H1 (cell line): ENCODE data around the gene WDR19. TPM values are rescaled to one million over a fixed set of nuclear protein-coding genes. Genes with fewer than 3 reads are reported as not detected.

ENCODE experiments used
- CTCF ChIA-PET: fragments of 300-600 bp; sonication (Branson Sonifier 250); formaldehyde crosslinking; loops from one replicate; lab custom pipeline; 2021; ENCODE audit not compliant: partially characterized antibody; lab: Charles Lee
- POLR2A ChIA-PET: fragments of 300-600 bp; sonication (Branson Sonifier 250); formaldehyde crosslinking; loops from one replicate; lab custom pipeline; 2021; ENCODE audit warnings: inconsistent platforms; ENCODE audit not compliant: partially characterized antibody; lab: Charles Lee
- DNase-seq, 2 experiments: peaks; one replicate each; pipeline versions ENCODE4 v3.0.0 to v3.0.0-alpha.2; 2010 to 2022; ENCODE audit warnings: low spot score in 2 of 2, low read depth in 1 of 2, mixed read lengths in 1 of 2
- FAIRE-seq: peaks from 2 replicates; lab custom pipeline; 2011; peaks lifted over from hg19 to GRCh38; lab: Jason Lieb, UNC
- H2AFZ ChIP-seq: 2 replicates; pipeline ENCODE4 v1.8.1; 2012; ENCODE audit warnings: low read length, inconsistent platforms
- H2AK5ac ChIP-seq: 2 replicates; pipeline ENCODE4 v1.6.1; 2013; ENCODE audit warnings: low read depth, low read length
- H2BK120ac ChIP-seq: replicated peaks from 2 replicates; pipeline ENCODE3; 2013; ENCODE audit warnings: low read depth, low read length, inconsistent platforms
- H2BK12ac ChIP-seq: 2 replicates; pipeline ENCODE4 v1.6.1; 2013; ENCODE audit warnings: low read depth, low read length
- H2BK15ac ChIP-seq: 2 replicates; pipeline ENCODE4 v1.6.1; 2013; ENCODE audit warnings: low read length
- H2BK20ac ChIP-seq: 2 replicates; pipeline ENCODE4 v1.6.1; 2013; ENCODE audit warnings: low read length
- H2BK5ac ChIP-seq: 2 replicates; pipeline ENCODE4 v1.6.1; 2013; ENCODE audit warnings: low read depth, low read length
- H3K14ac ChIP-seq: 2 replicates; pipeline ENCODE4 v1.6.1; 2013; ENCODE audit warnings: inconsistent platforms; ENCODE audit not compliant: insufficient read length
- H3K18ac ChIP-seq: 2 replicates; pipeline ENCODE4 v1.6.1; 2013; ENCODE audit warnings: low read length; ENCODE audit errors: extremely low read depth
- H3K23ac ChIP-seq: 2 replicates; pipeline ENCODE4 v1.6.1; 2013; ENCODE audit warnings: inconsistent platforms; ENCODE audit not compliant: insufficient read length
- H3K23me2 ChIP-seq: 2 replicates; pipeline ENCODE4 v1.6.1; 2013; ENCODE audit warnings: low read depth, low read length
- H3K27ac ChIP-seq: 2 replicates; pipeline ENCODE4 v1.6.1; 2011; ENCODE audit warnings: low read depth, low read length, inconsistent platforms
- H3K27me3 ChIP-seq, 4 experiments: replicated peaks in 1 of 4; 1 replicate in 1 of 4; 2 replicates in 3 of 4; pipeline versions ENCODE4 v1.6.1 to v1.8.1; 2011 to 2013; ENCODE audit warnings: low read length in 3 of 4, mild to moderate bottlenecking in 3 of 4, inconsistent platforms in 2 of 4, mixed read lengths in 2 of 4, moderate library complexity in 1 of 4; ENCODE audit not compliant: control insufficient read depth in 3 of 4, insufficient read depth in 3 of 4; ENCODE audit errors: extremely low read depth in 1 of 4
- H3K36me3 ChIP-seq, 4 experiments: 2 replicates each; pipeline versions ENCODE4 v1.6.1 to v1.8.1; 2011 to 2013; ENCODE audit warnings: mild to moderate bottlenecking in 4 of 4, low read length in 3 of 4, moderate library complexity in 2 of 4, control low read depth in 1 of 4, inconsistent platforms in 1 of 4; ENCODE audit not compliant: insufficient read depth in 4 of 4, control insufficient read depth in 2 of 4
- H3K4ac ChIP-seq: replicated peaks from 2 replicates; pipeline ENCODE3; 2013; ENCODE audit warnings: low read length, low read depth, mixed read lengths, inconsistent platforms; ENCODE audit not compliant: insufficient read length
- H3K4me1 ChIP-seq, 4 experiments: replicated peaks in 1 of 4; 1 replicate in 1 of 4; 2 replicates in 3 of 4; pipeline versions ENCODE4 v1.6.1 to v1.8.1; 2011 to 2013; ENCODE audit warnings: low read length in 3 of 4, inconsistent platforms in 2 of 4, mixed read lengths in 1 of 4; ENCODE audit not compliant: insufficient read depth in 4 of 4, control insufficient read depth in 3 of 4
- H3K4me2 ChIP-seq, 2 experiments: 2 replicates each; pipeline versions ENCODE4 v1.6.1 to v1.8.1; 2011 to 2013; ENCODE audit warnings: low read depth in 2 of 2, low read length in 2 of 2, control low read depth in 1 of 2, inconsistent platforms in 1 of 2, mild to moderate bottlenecking in 1 of 2; ENCODE audit not compliant: insufficient read depth in 1 of 2
- H3K4me3 ChIP-seq, 4 experiments: fragments of 200-600, 300-600 bp in 1 of 4; sonication (generic), shearing (Covaris generic), sonication (Bioruptor Twin) in 1 of 4; 2 replicates each; pipeline versions ENCODE4 v1.5.1 to v1.8.1; 2011 to 2016; ENCODE audit warnings: low read length in 4 of 4, low read depth in 3 of 4, control low read depth in 2 of 4, inconsistent platforms in 2 of 4, mild to moderate bottlenecking in 2 of 4, mixed read lengths in 1 of 4, moderate library complexity in 1 of 4; ENCODE audit not compliant: insufficient read depth in 2 of 4; ENCODE audit errors: extremely low read depth in 1 of 4
- H3K56ac ChIP-seq: replicated peaks from 2 replicates; pipeline ENCODE3; 2013; ENCODE audit warnings: low read depth, mild to moderate bottlenecking, mixed read lengths, low read length, inconsistent platforms; ENCODE audit not compliant: insufficient read length
- H3K79me1 ChIP-seq: 2 replicates; pipeline ENCODE4 v1.6.1; 2013; ENCODE audit warnings: low read depth, low read length, control low read depth
- H3K79me2 ChIP-seq, 2 experiments: 2 replicates each; pipeline versions ENCODE4 v1.6.1 to v1.8.1; 2012 to 2013; ENCODE audit warnings: low read length in 2 of 2, mild to moderate bottlenecking in 2 of 2, inconsistent platforms in 1 of 2; ENCODE audit not compliant: insufficient read depth in 2 of 2, control insufficient read depth in 1 of 2
- H3K9ac ChIP-seq, 4 experiments: replicated peaks in 1 of 4; 1 replicate in 1 of 4; 2 replicates in 3 of 4; pipeline versions ENCODE4 v1.6.1 to v1.8.1; 2011 to 2013; ENCODE audit warnings: low read depth in 3 of 4, low read length in 3 of 4, control low read depth in 2 of 4, mild to moderate bottlenecking in 2 of 4, moderate library complexity in 2 of 4, inconsistent platforms in 1 of 4; ENCODE audit errors: extremely low read depth in 1 of 4
- H3K9me3 ChIP-seq, 2 experiments: 2 replicates each; pipeline versions ENCODE4 v1.6.1 to v1.8.1; 2012 to 2013; ENCODE audit warnings: mild to moderate bottlenecking in 2 of 2, moderate library complexity in 2 of 2, control low read depth in 1 of 2, inconsistent platforms in 1 of 2, low read depth in 1 of 2, low read length in 1 of 2, mixed read lengths in 1 of 2; ENCODE audit not compliant: insufficient read depth in 2 of 2
- H4K20me1 ChIP-seq, 2 experiments: replicated peaks in 1 of 2; 2 replicates each; pipeline versions ENCODE3 to v1.8.1; 2011 to 2013; ENCODE audit warnings: inconsistent platforms in 2 of 2, low read length in 2 of 2, mild to moderate bottlenecking in 1 of 2; ENCODE audit not compliant: insufficient read depth in 2 of 2, control insufficient read depth in 1 of 2
- H4K5ac ChIP-seq: 2 replicates; pipeline ENCODE4 v1.6.1; 2013; ENCODE audit warnings: low read length, low read depth, mixed read lengths, inconsistent platforms; ENCODE audit not compliant: insufficient read length
- H4K8ac ChIP-seq: 2 replicates; pipeline ENCODE4 v1.8.0; 2013; ENCODE audit warnings: mild to moderate bottlenecking, moderate library complexity, low read length, inconsistent platforms; ENCODE audit not compliant: insufficient read depth; ENCODE audit errors: extremely low read depth
- H4K91ac ChIP-seq: replicated peaks from 2 replicates; pipeline ENCODE3; 2013; ENCODE audit warnings: low read length, mixed read lengths, inconsistent platforms; ENCODE audit not compliant: insufficient read length
- CBX5 ChIP-seq: fragments of 300-800, 300-1000 bp; sonication (generic); IDR thresholded peaks from 2 replicates; pipeline ENCODE4 v1.7.1; 2016; ENCODE audit warnings: antibody characterized with exemption, low read length, low read depth
- EP300 ChIP-seq, 2 experiments: IDR thresholded peaks; 1 replicate in 1 of 2; 2 replicates in 1 of 2; pipeline ENCODE4 v1.6.1; 2011 to 2012; ENCODE audit warnings: low read depth in 2 of 2, low read length in 2 of 2, mild to moderate bottlenecking in 2 of 2, borderline replicate concordance in 1 of 2, inconsistent platforms in 1 of 2, moderate library complexity in 1 of 2
- GTF2F1 ChIP-seq: IDR thresholded peaks from 2 replicates; pipeline ENCODE4 v1.6.1; 2012; ENCODE audit warnings: low read depth, low read length, improper control_type of control experiment, borderline replicate concordance
- JUN ChIP-seq: IDR thresholded peaks from 2 replicates; pipeline ENCODE4 v1.6.1; 2011; ENCODE audit warnings: low read depth, mild to moderate bottlenecking, improper control_type of control experiment, low read length
- POU5F1 ChIP-seq: IDR thresholded peaks from 2 replicates; pipeline ENCODE4 v1.6.1; 2011; ENCODE audit warnings: low read depth, mild to moderate bottlenecking, low read length, moderate library complexity
- RAD21 ChIP-seq, 2 experiments: IDR thresholded peaks in 1 of 2; conservative IDR thresholded peaks in 1 of 2; 2 replicates each; pipeline ENCODE4 v1.6.1; 2011; ENCODE audit warnings: low read depth in 2 of 2, low read length in 2 of 2, improper control_type of control experiment in 1 of 2, inconsistent platforms in 1 of 2, mild to moderate bottlenecking in 1 of 2, moderate library complexity in 1 of 2
- RXRA ChIP-seq: IDR thresholded peaks from 2 replicates; pipeline ENCODE4 v1.6.1; 2011; ENCODE audit warnings: low read depth, mild to moderate bottlenecking, low read length, moderate library complexity; ENCODE audit not compliant: insufficient read depth
- SUZ12 ChIP-seq: fragments of 200-600 bp; sonication (generic); IDR thresholded peaks from 2 replicates; pipeline ENCODE4 v1.6.1; 2012; ENCODE audit warnings: mild to moderate bottlenecking, inconsistent platforms, low read length, moderate library complexity, mixed read lengths
- TEAD4 ChIP-seq: IDR thresholded peaks from 2 replicates; pipeline ENCODE4 v1.6.1; 2012; ENCODE audit warnings: low read depth, low read length, inconsistent platforms, mixed read lengths
- WGBS, 2 experiments: shearing (Covaris generic) in 1 of 2; methylation state at CpG; one replicate each; pipeline versions ENCODE4 v1.1.6 to v1.1.7; 2013 to 2015; ENCODE audit warnings: low lambda C conversion rate in 2 of 2, mixed read lengths in 2 of 2, inconsistent platforms in 1 of 2, low coverage in 1 of 2, missing lambda C conversion rate in 1 of 2; ENCODE audit not compliant: insufficient replicate concordance in 2 of 2, insufficient coverage in 1 of 2, insufficient read length in 1 of 2; ENCODE audit errors: extremely low coverage in 1 of 2, missing lambda C conversion rate in 1 of 2; 5-methylcytosine and 5-hydroxymethylcytosine counted together
- polyA plus RNA-seq, 7 experiments: library from polyadenylated mRNA; depleted of rRNA in 3 of 7; stranded (reverse) in 5 of 7; unstranded in 2 of 7; fragments of >200 nt in 5 of 7; fragments of 200-250 nt in 2 of 7; gene quantifications; 1 replicate in 5 of 7; 2 replicates in 1 of 7; 4 replicates in 1 of 7; pipeline versions ENCODE4 v1.2.1 to v1.2.3, GENCODE V29; 2011 to 2013; ENCODE audit warnings: missing spikeins in 2 of 7, mixed read lengths in 2 of 7
- total RNA-seq: library from RNA; stranded (reverse); fragmentation: NEBNext Ultra II Directional; extraction: Animal tissue kit (Norgen Biotek cat#: 25700); gene quantifications from 2 replicates; pipeline ENCODE4 v1.2.1, GENCODE V29; 2021
- TF ChIP-seq, protein P1 (sequence below): IDR thresholded peaks from 2 replicates; pipeline ENCODE4 v1.6.1; 2011; ENCODE audit warnings: low read length, improper control_type of control experiment
- TF ChIP-seq, protein P2 (sequence below): IDR thresholded peaks from 2 replicates; pipeline ENCODE4 v1.6.1; 2012; ENCODE audit warnings: inconsistent platforms
- TF ChIP-seq, protein P3 (sequence below): IDR thresholded peaks from 2 replicates; pipeline ENCODE4 v1.6.1; 2012; ENCODE audit warnings: inconsistent platforms

The WDR19 gene
- total and polyA plus RNA-seq, 2 of the 8 experiments (the other 6 are each of a cell fraction or from before 2014, with no cell fraction given), result 22.2 to 23.3 TPM

DNA sequence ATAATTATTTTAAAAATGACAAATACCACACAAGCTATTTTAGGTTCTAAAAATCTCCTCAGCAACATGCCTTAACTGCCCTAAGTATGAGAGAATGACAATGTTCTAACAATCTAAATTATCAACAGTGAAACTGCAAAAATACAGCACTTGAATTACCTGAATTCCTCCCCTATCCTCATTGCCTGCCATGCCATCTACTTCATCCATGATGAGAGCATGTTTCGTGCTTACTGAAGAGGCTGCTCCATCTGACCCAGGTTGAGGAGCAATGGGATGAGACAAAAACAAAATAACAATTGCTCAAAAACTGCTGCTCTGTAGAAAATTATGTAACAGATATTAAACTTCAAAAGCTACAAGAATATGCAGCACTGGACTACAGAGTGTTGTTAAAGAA is 120.6 kb downstream of the WDR19 start:
- FAIRE-seq (no peak), DNase-seq (no peak)
- H4K91ac ChIP-seq, result no peak overlapping the region
- H4K8ac ChIP-seq, result no peak overlapping the region
- peaks cover 7 to 68% (median 39%) of the 10 kb centered on the region in 4 experiments for H3K36me3 ChIP-seq
- H2BK15ac ChIP-seq, result no peak overlapping the region
- ChIA-PET CTCF (no interaction called here), POLR2A (no interaction called here)
- H3K18ac ChIP-seq, result no peak overlapping the region
- no peak overlapping the region for H2BK5ac ChIP-seq
- no peaks in the 10 kb centered on the region for H3K4me1 ChIP-seq
- 91% methylated on average over 1 of the region's 1 CpG; no CpG with 5 or more reads in 1 of the 2 experiments for WGBS, 2 experiments
- no peaks in the 10 kb centered on the region for H3K9me3 ChIP-seq
- H3K4me2 ChIP-seq, result no peak overlapping the region
- no peaks in the 10 kb centered on the region for H3K27me3 ChIP-seq
- no peak overlapping the region for H2BK20ac ChIP-seq
- no peak overlapping the region for H2AK5ac ChIP-seq
- H3K27ac ChIP-seq, result no peak overlapping the region
- H3K14ac ChIP-seq, result no peak overlapping the region
- TF ChIP-seq SUZ12, result no peak
- no peak for TF ChIP-seq TEAD4
- TF ChIP-seq, protein P1, sequence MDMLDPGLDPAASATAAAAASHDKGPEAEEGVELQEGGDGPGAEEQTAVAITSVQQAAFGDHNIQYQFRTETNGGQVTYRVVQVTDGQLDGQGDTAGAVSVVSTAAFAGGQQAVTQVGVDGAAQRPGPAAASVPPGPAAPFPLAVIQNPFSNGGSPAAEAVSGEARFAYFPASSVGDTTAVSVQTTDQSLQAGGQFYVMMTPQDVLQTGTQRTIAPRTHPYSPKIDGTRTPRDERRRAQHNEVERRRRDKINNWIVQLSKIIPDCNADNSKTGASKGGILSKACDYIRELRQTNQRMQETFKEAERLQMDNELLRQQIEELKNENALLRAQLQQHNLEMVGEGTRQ, result no peak
- TF ChIP-seq, protein P2, sequence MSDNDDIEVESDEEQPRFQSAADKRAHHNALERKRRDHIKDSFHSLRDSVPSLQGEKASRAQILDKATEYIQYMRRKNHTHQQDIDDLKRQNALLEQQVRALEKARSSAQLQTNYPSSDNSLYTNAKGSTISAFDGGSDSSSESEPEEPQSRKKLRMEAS, result no peak
- no peak for TF ChIP-seq GTF2F1
- no peak for TF ChIP-seq EP300 (IDR thresholded peaks at IDR 0.05; ENCODE audit: borderline replicate concordance in 1 of 2, low read depth in 2 of 2, low read length in 2 of 2)
- no peak for TF ChIP-seq JUN
- TF ChIP-seq RAD21 (IDR thresholded peaks at IDR 0.05 in 1 of 2, conservative IDR thresholded peaks at IDR 0.05 in 1 of 2; ENCODE audit: low read depth in 2 of 2, low read length in 2 of 2), result no peak
- TF ChIP-seq, protein P3, sequence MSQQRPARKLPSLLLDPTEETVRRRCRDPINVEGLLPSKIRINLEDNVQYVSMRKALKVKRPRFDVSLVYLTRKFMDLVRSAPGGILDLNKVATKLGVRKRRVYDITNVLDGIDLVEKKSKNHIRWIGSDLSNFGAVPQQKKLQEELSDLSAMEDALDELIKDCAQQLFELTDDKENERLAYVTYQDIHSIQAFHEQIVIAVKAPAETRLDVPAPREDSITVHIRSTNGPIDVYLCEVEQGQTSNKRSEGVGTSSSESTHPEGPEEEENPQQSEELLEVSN, result no peak
- TF ChIP-seq CBX5, result no peak
- no peak for TF ChIP-seq POU5F1
- TF ChIP-seq RXRA, result no peak
- H3K79me1 ChIP-seq, result no peaks in the 10 kb centered on the region
- H2BK120ac ChIP-seq, result no peak overlapping the region
- H4K5ac ChIP-seq, result no peak overlapping the region
- peaks cover 5 to 8% of the 10 kb centered on the region in 2 experiments for H4K20me1 ChIP-seq
- no peaks in the 10 kb centered on the region for H3K23me2 ChIP-seq
- H3K79me2 ChIP-seq, result no peaks in the 10 kb centered on the region
- H3K23ac ChIP-seq, result no peak overlapping the region
- no peak overlapping the region for H3K9ac ChIP-seq
- H3K56ac ChIP-seq, result no peak overlapping the region
- H2AFZ ChIP-seq, result no peak overlapping the region
- no peak overlapping the region for H3K4me3 ChIP-seq
- no peak overlapping the region for H2BK12ac ChIP-seq
- no peak overlapping the region for H3K4ac ChIP-seq
